Lung (tissue), 12 donors: ENCODE results near the gene MAN1A1. TPM values are rescaled to one million over a fixed set of nuclear protein-coding genes. Genes with fewer than 3 reads are reported as not detected.

Source experiments
- ATAC-seq: fragments of 200-7000 bp; cut with Tn5 transposase; one replicate; pipeline ENCODE4 v1.9.1; 2020; ENCODE audit warnings: moderate number of reproducible peaks; ENCODE audit not compliant: insufficient read depth, low FRiP score
- DNase-seq, 3 donors: peaks; one replicate each; pipeline ENCODE4 v3.0.0-alpha.2; 2013 to 2017
- H3K27ac ChIP-seq, 2 donors: one replicate each; pipeline ENCODE4 v1.5.1; 2013; ENCODE audit warnings: mild to moderate bottlenecking in 2 of 2, moderate library complexity in 2 of 2, control low read depth in 1 of 2, inconsistent platforms in 1 of 2, low read depth in 1 of 2, low read length in 1 of 2
- H3K27me3 ChIP-seq, 3 donors: one replicate each; pipeline ENCODE4 v1.5.1; 2013; ENCODE audit warnings: low read length in 2 of 3; ENCODE audit not compliant: control insufficient read depth in 3 of 3, insufficient read depth in 3 of 3
- H3K36me3 ChIP-seq, 4 donors: one replicate each; pipeline ENCODE4 v1.5.1; 2013; ENCODE audit warnings: low read length in 4 of 4, mild to moderate bottlenecking in 1 of 4, moderate library complexity in 1 of 4; ENCODE audit not compliant: control insufficient read depth in 4 of 4, insufficient read depth in 4 of 4
- H3K4me1 ChIP-seq, 5 donors: one replicate each; pipeline ENCODE4 v1.5.1; 2013; ENCODE audit warnings: low read length in 5 of 5, mild to moderate bottlenecking in 2 of 5, moderate library complexity in 1 of 5; ENCODE audit not compliant: control insufficient read depth in 5 of 5, insufficient read depth in 5 of 5
- H3K4me3 ChIP-seq: one replicate; pipeline ENCODE4 v1.5.1; 2013; ENCODE audit warnings: mild to moderate bottlenecking, control low read depth, moderate library complexity
- H3K9ac ChIP-seq, 2 donors: one replicate each; pipeline ENCODE4 v1.5.1; 2013; ENCODE audit warnings: low read length in 2 of 2, control low read depth in 1 of 2; ENCODE audit not compliant: insufficient read depth in 1 of 2
- H3K9me3 ChIP-seq, 4 donors: one replicate each; pipeline ENCODE4 v1.5.1; 2013; ENCODE audit warnings: low read length in 3 of 4, mild to moderate bottlenecking in 1 of 4, moderate library complexity in 1 of 4; ENCODE audit not compliant: control insufficient read depth in 4 of 4, insufficient read depth in 3 of 4
- CTCF ChIP-seq: IDR thresholded peaks from 2 replicates; pipeline ENCODE4 v1.5.1; 2012; ENCODE audit warnings: mild to moderate bottlenecking; ENCODE audit errors: control extremely low read depth, extremely low read depth
- WGBS, 2 donors: extraction: QIAGEN DNeasy Blood & Tissue Kit; methylation state at CpG; one replicate each; pipeline ENCODE4 v1.1.7; 2013; 5-methylcytosine and 5-hydroxymethylcytosine counted together
- polyA plus RNA-seq, 2 donors: library from polyadenylated mRNA; stranded (reverse); fragments of 200-250 nt; gene quantifications; one replicate each; pipeline ENCODE4 v1.2.1, GENCODE V29; 2013
- total RNA-seq, 2 donors: library from RNA; depleted of rRNA in 1 of 2; stranded (reverse); fragments of >200 nt in 1 of 2; gene quantifications; one replicate each; pipeline ENCODE4 v1.2.1, GENCODE V29; 2014 to 2021
- donor health status: control.
- donor health status: control.
- donor health status: Bipolar disorder and iron deficiency.
- donor health status: healthy.
- donor health status: DM: yes; HTN: yes; CAD: no.

Gene MAN1A1
- total and polyA plus RNA-seq, 4 donors: 13.9 to 71.0 (median 48.2) TPM

- no peak for TF ChIP-seq CTCF
- ATAC-seq (no peak), DNase-seq (peak in 2 of 3 donors; percentile 52 to 66)
- no peaks in the 10 kb centered on the region for H3K9me3 ChIP-seq
- no peaks in the 10 kb centered on the region for H3K36me3 ChIP-seq
- H3K9ac ChIP-seq: no peak overlapping the region
- no peak overlapping the region for H3K4me3 ChIP-seq
- no peaks in the 10 kb centered on the region for H3K27me3 ChIP-seq
- peaks cover 0 to 19% (median 4%) of the 10 kb centered on the region in 5 donors for H3K4me1 ChIP-seq
- WGBS, 2 donors: 57 to 75% methylated on average over 6 of the region's 6 CpGs
- H3K27ac ChIP-seq: no peak overlapping the region
Measured at GRCh38 chr6:119132261-119132981, 217.1 kb downstream of the MAN1A1 start.

- Histone ChIP-seq H3K9me3 (peaks cover 0 to 3% (median 0%) of the 10 kb centered on the region in 4 donors), H3K4me1 (peaks cover 0 to 15% (median 0%) of the 10 kb centered on the region in 5 donors), H3K36me3 (no peaks in the 10 kb centered on the region), H3K4me3 (no peak overlapping the region), H3K27me3 (no peaks in the 10 kb centered on the region), H3K9ac (no peak overlapping the region), H3K27ac (no peak overlapping the region)
- TF ChIP-seq CTCF: no peak
- WGBS, 2 donors: 47 to 80% methylated on average over 2 of the region's 2 CpGs
- peak; percentile 9 for ATAC-seq
- no peak for DNase-seq
Measured at GRCh38 chr6:119129968-119130484, 219.5 kb downstream of the MAN1A1 start.

- Histone ChIP-seq H3K9ac (peak overlapping the region in 1 of 2 donors; percentile 17), H3K4me1 (peaks cover 0 to 17% (median 0%) of the 10 kb centered on the region in 5 donors), H3K27me3 (no peaks in the 10 kb centered on the region), H3K9me3 (peaks cover 0 to 3% (median 0%) of the 10 kb centered on the region in 4 donors), H3K4me3 (no peak overlapping the region), H3K36me3 (no peaks in the 10 kb centered on the region), H3K27ac (no peak overlapping the region)
- TF ChIP-seq CTCF: peak; percentile 65
- peak in 2 of 3 donors; percentile 83 to 89 for DNase-seq
- peak; percentile 63 for ATAC-seq
- 26 to 28% methylated on average over 4 of the region's 4 CpGs for WGBS, 2 donors
Measured at GRCh38 chr6:119129148-119129967, 220.2 kb downstream of the MAN1A1 start.
